Neural progenitor cell (in vitro differentiated cells): Measurements from ENCODE around the gene ZNF469.

Experiments used
- EZH2 ChIP-seq: fragments of 200-600 bp; sonication (generic); IDR thresholded peaks from 2 replicates; pipeline ENCODE4 v1.6.1; 2017; ENCODE audit warnings: antibody characterized with exemption, mild to moderate bottlenecking, moderate library complexity
- TF ChIP-seq, protein P1 (sequence below): fragments of 200-600 bp; sonication (generic); IDR thresholded peaks from 2 replicates; pipeline ENCODE4 v1.5.1; 2017; ENCODE audit warnings: antibody characterized with exemption, mild to moderate bottlenecking

- TF ChIP-seq, protein P1, sequence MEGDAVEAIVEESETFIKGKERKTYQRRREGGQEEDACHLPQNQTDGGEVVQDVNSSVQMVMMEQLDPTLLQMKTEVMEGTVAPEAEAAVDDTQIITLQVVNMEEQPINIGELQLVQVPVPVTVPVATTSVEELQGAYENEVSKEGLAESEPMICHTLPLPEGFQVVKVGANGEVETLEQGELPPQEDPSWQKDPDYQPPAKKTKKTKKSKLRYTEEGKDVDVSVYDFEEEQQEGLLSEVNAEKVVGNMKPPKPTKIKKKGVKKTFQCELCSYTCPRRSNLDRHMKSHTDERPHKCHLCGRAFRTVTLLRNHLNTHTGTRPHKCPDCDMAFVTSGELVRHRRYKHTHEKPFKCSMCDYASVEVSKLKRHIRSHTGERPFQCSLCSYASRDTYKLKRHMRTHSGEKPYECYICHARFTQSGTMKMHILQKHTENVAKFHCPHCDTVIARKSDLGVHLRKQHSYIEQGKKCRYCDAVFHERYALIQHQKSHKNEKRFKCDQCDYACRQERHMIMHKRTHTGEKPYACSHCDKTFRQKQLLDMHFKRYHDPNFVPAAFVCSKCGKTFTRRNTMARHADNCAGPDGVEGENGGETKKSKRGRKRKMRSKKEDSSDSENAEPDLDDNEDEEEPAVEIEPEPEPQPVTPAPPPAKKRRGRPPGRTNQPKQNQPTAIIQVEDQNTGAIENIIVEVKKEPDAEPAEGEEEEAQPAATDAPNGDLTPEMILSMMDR: no peak
- no peak for TF ChIP-seq EZH2
These were observed 6.5 kb upstream of the ZNF469 start for GRCh38 chr16:88375996-88376834.
